OCI-LY7 (cell line): ENCODE measurements around the gene CHRNB2. TPM values are rescaled to one million over a fixed set of nuclear protein-coding genes. Genes with fewer than 3 reads are reported as not detected.

Experiments
- BruUV-seq: library from RNA; stranded (reverse); fragments of 400-500 nt; replicated peaks from 2 replicates; lab custom pipeline; 2021; lab: Mats Ljungman, UMichigan
- CTCF ChIA-PET: fragments of 300-600 bp; sonication (Branson Sonifier 250); formaldehyde crosslinking; loops from one replicate; lab custom pipeline; 2022; ENCODE audit warnings: antibody characterized with exemption; ENCODE audit not compliant: unreplicated experiment; lab: Charles Lee
- POLR2A ChIA-PET: fragments of 300-600 bp; sonication (Branson Sonifier 250); formaldehyde crosslinking; loops from one replicate; lab custom pipeline; 2022; ENCODE audit warnings: antibody characterized with exemption; lab: Charles Lee
- DNase-seq: peaks from one replicate; pipeline ENCODE4 v3.0.0-alpha.2; 2015; ENCODE audit warnings: low spot score
- H2AFZ ChIP-seq: fragments of 200-600 bp; sonication (generic), shearing (Covaris generic); 2 replicates; pipeline ENCODE4 v1.6.1; 2014; ENCODE audit warnings: mild to moderate bottlenecking, antibody characterized with exemption, low read length, moderate library complexity
- H3K27ac ChIP-seq: fragments of 200-600 bp; sonication (generic); 2 replicates; pipeline ENCODE4 v1.5.1; 2014; ENCODE audit warnings: mixed run types, low read depth, mild to moderate bottlenecking, moderate library complexity, low read length, inconsistent platforms; ENCODE audit not compliant: poor library complexity, severe bottlenecking
- H3K36me3 ChIP-seq: fragments of 200-600 bp; sonication (generic); 2 replicates; pipeline ENCODE4 v1.6.1; 2014; ENCODE audit warnings: mild to moderate bottlenecking, antibody characterized with exemption, low read length, moderate library complexity, mixed read lengths; ENCODE audit not compliant: insufficient read depth
- H3K4me1 ChIP-seq: fragments of 200-600 bp; sonication (generic); 2 replicates; pipeline ENCODE4 v1.5.1; 2014; ENCODE audit warnings: mild to moderate bottlenecking, low read length; ENCODE audit not compliant: insufficient read depth, poor library complexity, severe bottlenecking
- H3K4me2 ChIP-seq: fragments of 200-600 bp; sonication (generic); 2 replicates; pipeline ENCODE4 v1.6.1; 2014; ENCODE audit warnings: mild to moderate bottlenecking, low read length
- H3K4me3 ChIP-seq: fragments of 200-600 bp; sonication (generic); 2 replicates; pipeline ENCODE4 v1.5.1; 2014; ENCODE audit warnings: mild to moderate bottlenecking, low read depth, low read length; ENCODE audit not compliant: poor library complexity, severe bottlenecking
- H3K79me2 ChIP-seq: fragments of 200-600 bp; sonication (generic); 2 replicates; pipeline ENCODE4 v1.6.1; 2016; ENCODE audit warnings: low read depth, mild to moderate bottlenecking, low read length, moderate library complexity, mixed read lengths; ENCODE audit not compliant: insufficient read depth
- H3K9me2 ChIP-seq: fragments of 200-600 bp; sonication (generic); 2 replicates; pipeline ENCODE4 v1.6.1; 2016; ENCODE audit warnings: mild to moderate bottlenecking, low read length, mixed read lengths; ENCODE audit not compliant: insufficient read depth
- H3K9me3 ChIP-seq: fragments of 200-600 bp; sonication (generic); 2 replicates; pipeline ENCODE4 v1.6.1; 2014; ENCODE audit warnings: mild to moderate bottlenecking, mixed run types, low read length, mixed read lengths
- H4K20me1 ChIP-seq: fragments of 200-600 bp; sonication (generic); 2 replicates; pipeline ENCODE4 v1.6.1; 2014; ENCODE audit warnings: mild to moderate bottlenecking, antibody characterized with exemption, low read length, moderate library complexity, mixed read lengths; ENCODE audit not compliant: insufficient read depth
- EZH2phosphoT487 ChIP-seq: fragments of 200-600 bp; sonication (generic); IDR thresholded peaks from 2 replicates; pipeline ENCODE4 v1.6.1; 2018; ENCODE audit warnings: low read depth, borderline replicate concordance, mild to moderate bottlenecking, mixed run types, antibody characterized with exemption, low read length, moderate library complexity, mixed read lengths
- intact Hi-C: fragments of 100-400 bp; cut with micrococcal nuclease; formaldehyde crosslinking; loops from one replicate; pipeline ENCODE4 v1.10.0; 2022; ENCODE audit not compliant: unreplicated experiment
- total RNA-seq, 2 experiments: library from RNA; depleted of rRNA in 1 of 2; stranded (reverse); fragments of >200 nt in 1 of 2; shearing (Covaris generic) in 1 of 2; gene quantifications; 2 replicates each; pipeline ENCODE4 v1.2.3, GENCODE V29; 2014 to 2022
- TF ChIP-seq, protein P1 (sequence below): fragments of 200-600 bp; sonication (generic); conservative IDR thresholded peaks from 2 replicates; pipeline ENCODE4 v1.5.1; 2014; ENCODE audit warnings: mild to moderate bottlenecking, antibody characterized with exemption, low read length, moderate library complexity, mixed read lengths

The CHRNB2 gene
- total RNA-seq, 2 experiments from 2014 or later, result 0.13 to 0.42 TPM

DNA sequence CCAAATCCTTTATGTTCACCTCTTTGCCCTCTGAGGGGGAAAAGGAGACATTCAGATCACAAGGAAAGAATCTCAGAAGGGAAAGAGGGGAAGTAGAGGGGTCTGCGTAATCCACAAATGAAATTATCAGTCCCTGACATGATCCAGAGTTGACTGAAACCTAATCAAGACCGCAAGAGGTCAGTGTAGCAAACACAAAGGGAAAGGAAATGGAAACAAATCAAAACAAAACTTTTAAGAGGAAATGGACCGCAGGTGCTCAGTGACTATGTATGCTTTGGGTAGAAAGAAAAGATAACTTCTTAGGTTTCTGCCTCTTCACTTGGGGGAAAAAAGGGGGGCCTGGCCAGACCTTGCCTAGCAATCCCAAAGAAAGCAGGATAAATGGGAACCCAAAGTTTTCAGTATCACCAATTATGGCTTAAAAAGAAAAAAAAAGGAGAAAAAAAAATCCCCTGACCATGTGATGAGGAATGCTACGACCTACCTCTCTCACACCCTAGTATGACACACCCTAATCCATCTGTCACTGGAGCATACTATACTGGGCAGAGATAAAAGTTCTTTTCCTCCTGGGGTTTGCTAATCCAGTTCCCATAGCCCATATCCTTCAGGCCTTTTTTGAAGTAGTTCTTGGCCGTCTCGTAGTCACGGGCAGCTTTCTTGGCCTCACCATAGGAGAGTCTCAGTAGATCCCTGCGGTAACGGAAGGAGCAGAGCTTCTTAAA lies 16.9 kb downstream of the CHRNB2 start:
- intact Hi-C loops, result no loop called here
- H3K27ac ChIP-seq, result peak overlapping the region; percentile 36
- H3K9me2 ChIP-seq, result no peaks in the 10 kb centered on the region
- no peaks in the 10 kb centered on the region for H3K79me2 ChIP-seq
- H2AFZ ChIP-seq, result no peak overlapping the region
- no TSS peak for BruUV-seq
- no peaks in the 10 kb centered on the region for H3K9me3 ChIP-seq
- H3K36me3 ChIP-seq, result peaks cover 99% of the 10 kb centered on the region
- CTCF ChIA-PET, result no interaction called here
- DNase-seq, result peak; percentile 66
- H3K4me2 ChIP-seq, result peak overlapping the region; percentile 37; the same call in 1 of the 2 replicates
- TF ChIP-seq EZH2phosphoT487, result no peak
- TF ChIP-seq, protein P1, sequence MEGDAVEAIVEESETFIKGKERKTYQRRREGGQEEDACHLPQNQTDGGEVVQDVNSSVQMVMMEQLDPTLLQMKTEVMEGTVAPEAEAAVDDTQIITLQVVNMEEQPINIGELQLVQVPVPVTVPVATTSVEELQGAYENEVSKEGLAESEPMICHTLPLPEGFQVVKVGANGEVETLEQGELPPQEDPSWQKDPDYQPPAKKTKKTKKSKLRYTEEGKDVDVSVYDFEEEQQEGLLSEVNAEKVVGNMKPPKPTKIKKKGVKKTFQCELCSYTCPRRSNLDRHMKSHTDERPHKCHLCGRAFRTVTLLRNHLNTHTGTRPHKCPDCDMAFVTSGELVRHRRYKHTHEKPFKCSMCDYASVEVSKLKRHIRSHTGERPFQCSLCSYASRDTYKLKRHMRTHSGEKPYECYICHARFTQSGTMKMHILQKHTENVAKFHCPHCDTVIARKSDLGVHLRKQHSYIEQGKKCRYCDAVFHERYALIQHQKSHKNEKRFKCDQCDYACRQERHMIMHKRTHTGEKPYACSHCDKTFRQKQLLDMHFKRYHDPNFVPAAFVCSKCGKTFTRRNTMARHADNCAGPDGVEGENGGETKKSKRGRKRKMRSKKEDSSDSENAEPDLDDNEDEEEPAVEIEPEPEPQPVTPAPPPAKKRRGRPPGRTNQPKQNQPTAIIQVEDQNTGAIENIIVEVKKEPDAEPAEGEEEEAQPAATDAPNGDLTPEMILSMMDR, result peak; percentile 65
- no peak overlapping the region for H3K4me3 ChIP-seq
- POLR2A ChIA-PET, result interaction anchor here (1.0 kb wide), 1 partner anchor 20 kb away, joined by 3 read pairs; no protein-coding TSS in a partner anchor
- H3K4me1 ChIP-seq, result peaks cover 17% of the 10 kb centered on the region
- no peaks in the 10 kb centered on the region for H4K20me1 ChIP-seq

GRCh38 chr1:154586231-154586630 lies 18.7 kb downstream of the CHRNB2 start:
- Histone ChIP-seq H3K9me3 (no peaks in the 10 kb centered on the region), H3K36me3 (peaks cover 99% of the 10 kb centered on the region), H2AFZ (no peak overlapping the region), H3K9me2 (no peaks in the 10 kb centered on the region), H4K20me1 (no peaks in the 10 kb centered on the region), H3K4me3 (no peak overlapping the region), H3K4me1 (peaks cover 17% of the 10 kb centered on the region), H3K4me2 (no peak overlapping the region), H3K27ac (no peak overlapping the region), H3K79me2 (no peaks in the 10 kb centered on the region)
- CTCF ChIA-PET, result no interaction called here
- TF ChIP-seq, protein P1, result no peak
- TF ChIP-seq EZH2phosphoT487, result no peak
- POLR2A ChIA-PET, result no interaction called here
- intact Hi-C loops, result no loop called here
- BruUV-seq, result no TSS peak
- no peak for DNase-seq

DNA sequence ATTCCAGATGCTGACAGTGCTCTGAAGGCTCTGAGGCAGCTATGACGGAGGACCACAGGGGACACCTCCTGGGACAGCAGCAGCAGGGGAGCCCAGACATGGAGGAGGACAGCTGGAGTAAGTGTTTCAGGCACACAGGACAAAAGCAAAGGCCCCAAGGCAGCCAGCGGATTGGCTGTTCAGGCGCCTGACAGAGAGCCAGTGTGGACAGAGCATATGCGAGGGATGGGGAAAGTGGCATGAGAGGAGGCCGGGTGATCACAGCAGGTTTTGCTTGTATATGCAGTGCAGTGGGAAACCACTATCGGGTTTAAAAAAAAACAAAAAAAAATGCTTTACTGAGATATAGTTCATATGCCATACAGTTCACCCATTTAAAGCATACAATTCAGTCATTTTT lies 19.1 kb downstream of the CHRNB2 start:
- TF ChIP-seq, protein P1, result no peak
- no peak for TF ChIP-seq EZH2phosphoT487
- H4K20me1 ChIP-seq, result no peaks in the 10 kb centered on the region
- DNase-seq, result no peak
- no TSS peak for BruUV-seq
- POLR2A ChIA-PET, result no interaction called here
- H3K36me3 ChIP-seq, result peaks cover 100% of the 10 kb centered on the region
- H3K9me3 ChIP-seq, result no peaks in the 10 kb centered on the region
- H3K79me2 ChIP-seq, result no peaks in the 10 kb centered on the region
- intact Hi-C loops, result no loop called here
- no peak overlapping the region for H2AFZ ChIP-seq
- H3K4me1 ChIP-seq, result peaks cover 17% of the 10 kb centered on the region
- H3K4me2 ChIP-seq, result no peak overlapping the region
- H3K9me2 ChIP-seq, result no peaks in the 10 kb centered on the region
- CTCF ChIA-PET, result no interaction called here
- no peak overlapping the region for H3K27ac ChIP-seq
- H3K4me3 ChIP-seq, result no peak overlapping the region
